ENCODE data around the gene SEZ6L. TPM values are rescaled to one million over a fixed set of nuclear protein-coding genes. Genes with fewer than 3 reads are reported as not detected.

SEZ6L gene
- total RNA-seq, 4 donors from 2014 or later: 0.19 to 0.52 (median 0.22) TPM; not detected in 1

DNA sequence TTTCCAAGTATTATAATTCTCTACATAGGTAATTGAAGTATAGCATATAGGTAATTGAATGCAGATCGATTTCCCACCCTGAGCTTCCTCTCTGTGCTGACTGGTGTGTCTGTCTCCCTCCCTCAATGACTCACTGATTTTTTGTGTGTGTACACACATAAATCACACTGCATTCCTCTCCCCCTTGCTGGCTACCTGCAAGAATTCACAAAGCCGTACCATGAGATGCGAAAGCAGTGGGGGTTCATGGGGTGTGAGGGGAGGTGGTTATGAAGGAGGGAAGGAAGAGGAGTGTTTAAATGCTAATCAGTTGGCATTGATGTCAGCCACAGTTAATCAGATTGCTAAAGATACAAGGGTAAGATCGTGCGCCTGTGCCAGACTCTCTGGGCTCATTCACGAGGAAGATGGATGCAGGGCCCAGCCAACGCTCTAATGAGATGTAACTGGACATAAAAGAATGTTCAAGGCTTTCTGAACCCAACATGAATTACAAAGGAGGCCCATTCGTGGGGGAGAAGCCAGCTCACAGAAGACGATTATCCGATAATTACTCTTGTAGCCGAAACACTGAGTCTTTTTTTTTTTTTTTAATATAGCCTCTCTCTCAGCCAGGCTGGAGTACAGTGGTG is 107.4 kb downstream of the SEZ6L start:
- WGBS, 2 donors: 48 to 50% methylated on average over 11 of the region's 11 CpGs
- no peak for TF ChIP-seq POLR2A (IDR thresholded peaks at IDR 0.05)
- TF ChIP-seq, protein P1, sequence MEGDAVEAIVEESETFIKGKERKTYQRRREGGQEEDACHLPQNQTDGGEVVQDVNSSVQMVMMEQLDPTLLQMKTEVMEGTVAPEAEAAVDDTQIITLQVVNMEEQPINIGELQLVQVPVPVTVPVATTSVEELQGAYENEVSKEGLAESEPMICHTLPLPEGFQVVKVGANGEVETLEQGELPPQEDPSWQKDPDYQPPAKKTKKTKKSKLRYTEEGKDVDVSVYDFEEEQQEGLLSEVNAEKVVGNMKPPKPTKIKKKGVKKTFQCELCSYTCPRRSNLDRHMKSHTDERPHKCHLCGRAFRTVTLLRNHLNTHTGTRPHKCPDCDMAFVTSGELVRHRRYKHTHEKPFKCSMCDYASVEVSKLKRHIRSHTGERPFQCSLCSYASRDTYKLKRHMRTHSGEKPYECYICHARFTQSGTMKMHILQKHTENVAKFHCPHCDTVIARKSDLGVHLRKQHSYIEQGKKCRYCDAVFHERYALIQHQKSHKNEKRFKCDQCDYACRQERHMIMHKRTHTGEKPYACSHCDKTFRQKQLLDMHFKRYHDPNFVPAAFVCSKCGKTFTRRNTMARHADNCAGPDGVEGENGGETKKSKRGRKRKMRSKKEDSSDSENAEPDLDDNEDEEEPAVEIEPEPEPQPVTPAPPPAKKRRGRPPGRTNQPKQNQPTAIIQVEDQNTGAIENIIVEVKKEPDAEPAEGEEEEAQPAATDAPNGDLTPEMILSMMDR (IDR thresholded peaks at IDR 0.05): no peak
- H3K4me3 ChIP-seq (ENCODE audit: low read depth, poor library complexity, severe bottlenecking): no peak overlapping the region
- intact Hi-C loops (cut with DNase I; ENCODE audit: low total_unique reads): no loop called here
- no peak for DNase-seq (ENCODE audit: low spot score in 2 of 2)

DNA sequence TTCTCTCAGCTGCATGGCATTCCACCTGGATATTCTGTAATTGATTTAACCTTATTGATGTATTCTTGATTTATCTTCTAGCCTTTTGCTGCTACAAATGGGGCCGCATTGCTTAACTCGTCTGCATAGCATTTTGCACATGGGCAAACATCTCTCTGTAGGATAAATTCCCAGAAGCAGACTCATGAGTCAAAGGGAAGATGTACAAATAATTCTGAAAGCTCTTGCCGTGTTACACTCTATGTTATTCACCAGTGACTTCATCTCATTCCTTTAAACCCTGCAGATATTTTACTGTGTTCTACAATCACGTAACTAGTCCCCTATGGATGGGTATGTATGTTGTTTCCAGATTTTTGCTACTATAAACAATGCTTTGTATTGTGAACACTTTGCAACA is 112.7 kb downstream of the SEZ6L start:
- 79 to 85% methylated on average over 4 of the region's 4 CpGs for WGBS, 2 donors
- no peak for DNase-seq (ENCODE audit: low spot score in 2 of 2)
- H3K4me3 ChIP-seq (ENCODE audit: low read depth, poor library complexity, severe bottlenecking): no peak overlapping the region
- TF ChIP-seq POLR2A (IDR thresholded peaks at IDR 0.05): no peak
- TF ChIP-seq, protein P1 (IDR thresholded peaks at IDR 0.05): no peak
- intact Hi-C loops (cut with DNase I; ENCODE audit: low total_unique reads): loop anchor here (5.0 kb wide), 1 partner anchor 480 kb away; no protein-coding TSS in a partner anchor

DNA sequence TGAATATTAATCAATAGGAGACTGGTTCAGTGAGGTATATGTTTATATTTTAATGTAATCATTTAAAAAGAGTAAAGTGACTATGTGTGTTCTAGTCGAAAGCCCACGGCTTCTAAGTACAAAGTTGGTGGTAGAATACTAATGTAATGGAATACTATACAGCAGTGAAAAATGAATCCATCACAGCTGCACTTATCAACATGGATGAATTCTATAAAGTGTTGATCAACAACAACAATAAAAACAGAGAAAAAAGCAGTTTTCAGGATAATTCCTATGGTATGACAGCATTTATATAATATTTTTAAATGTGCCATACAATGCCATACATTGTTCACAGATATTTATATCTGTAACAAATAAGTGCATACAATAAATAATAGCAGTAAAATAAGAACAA is 114.1 kb downstream of the SEZ6L start:
- no peak for TF ChIP-seq POLR2A (IDR thresholded peaks at IDR 0.05)
- TF ChIP-seq, protein P1 (IDR thresholded peaks at IDR 0.05): no peak
- no peak overlapping the region for H3K4me3 ChIP-seq (ENCODE audit: low read depth, poor library complexity, severe bottlenecking)
- 87 to 91% methylated on average over 2 of the region's 2 CpGs for WGBS, 2 donors
- no peak for DNase-seq (ENCODE audit: low spot score in 2 of 2)
- intact Hi-C loops (cut with DNase I; ENCODE audit: low total_unique reads): loop anchor here (5.0 kb wide), 1 partner anchor 479 kb away; no protein-coding TSS in a partner anchor

DNA sequence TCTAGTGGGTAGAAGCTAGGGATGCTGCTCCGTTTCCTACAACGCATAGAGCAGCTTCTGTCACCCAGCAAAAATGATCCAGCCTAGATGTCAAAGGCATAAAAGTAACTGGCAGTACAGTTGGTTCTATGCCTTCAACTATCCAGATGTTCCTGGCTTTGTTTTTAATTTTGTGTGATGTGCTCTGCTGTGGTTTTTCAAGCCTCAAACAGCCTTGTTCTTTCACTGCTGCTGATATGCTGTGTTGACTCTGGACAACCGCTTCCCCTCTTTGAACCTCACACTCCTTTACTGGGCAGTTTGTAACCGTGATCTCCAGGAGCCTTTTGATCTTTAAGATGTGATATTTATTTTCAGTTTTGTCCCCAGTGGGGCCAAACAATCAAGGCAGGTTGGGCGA is 116.4 kb downstream of the SEZ6L start:
- no peak for DNase-seq (ENCODE audit: low spot score in 2 of 2)
- intact Hi-C loops (cut with DNase I; ENCODE audit: low total_unique reads): no loop called here
- WGBS, 2 donors: 51 to 57% methylated on average over 5 of the region's 5 CpGs
- no peak overlapping the region for H3K4me3 ChIP-seq (ENCODE audit: low read depth, poor library complexity, severe bottlenecking)
- no peak for TF ChIP-seq POLR2A (IDR thresholded peaks at IDR 0.05)
- TF ChIP-seq, protein P1 (IDR thresholded peaks at IDR 0.05): no peak

DNA sequence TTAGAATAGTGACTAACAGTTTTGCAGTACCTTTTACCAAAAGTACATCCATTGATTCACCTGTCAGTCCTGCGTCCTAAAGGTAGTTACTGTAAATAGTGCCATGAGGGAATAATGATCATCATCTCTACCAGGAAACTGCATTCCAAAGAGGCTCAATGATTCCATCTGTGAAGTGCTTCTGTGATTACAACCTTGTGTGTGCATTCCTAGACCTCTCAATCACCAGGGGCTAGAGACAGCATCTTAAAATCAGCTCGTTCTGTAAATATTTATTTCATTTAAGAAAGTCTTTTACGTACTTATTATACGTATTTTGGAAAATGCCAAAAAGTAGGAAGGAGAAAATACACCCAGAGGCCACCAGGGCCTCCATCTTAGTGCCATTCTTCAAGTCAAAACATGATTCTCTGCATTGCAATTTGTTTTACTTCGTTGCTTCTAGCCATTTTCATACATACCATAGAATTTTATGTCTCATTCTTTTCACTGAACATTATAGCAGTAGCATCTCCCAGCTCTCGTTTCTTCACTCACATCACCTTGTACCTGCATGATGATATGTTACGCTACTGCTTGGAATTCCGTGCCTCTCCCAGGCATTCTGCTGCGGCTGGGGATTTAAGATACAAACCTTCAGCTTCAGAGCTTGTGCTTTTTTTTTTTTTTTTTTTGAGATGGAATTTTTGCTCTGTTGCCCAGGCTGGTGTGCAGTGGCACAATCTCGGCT is 117.0 kb downstream of the SEZ6L start:
- DNase-seq (ENCODE audit: low spot score in 2 of 2): no peak
- TF ChIP-seq, protein P1 (IDR thresholded peaks at IDR 0.05): no peak
- no peak for TF ChIP-seq POLR2A (IDR thresholded peaks at IDR 0.05)
- 45 to 49% methylated on average over 10 of the region's 10 CpGs for WGBS, 2 donors
- intact Hi-C loops (cut with DNase I; ENCODE audit: low total_unique reads): no loop called here
- no peak overlapping the region for H3K4me3 ChIP-seq (ENCODE audit: low read depth, poor library complexity, severe bottlenecking)

Data from lower leg skin (tissue), 4 donors.